T follicular helper cell (primary cell): ENCODE measurements around the gene ARL15.

Experiments
- DNase-seq: peaks from one replicate; pipeline ENCODE4 v3.0.0-alpha.2; 2020; ENCODE audit warnings: low read depth

Gene ARL15

DNA sequence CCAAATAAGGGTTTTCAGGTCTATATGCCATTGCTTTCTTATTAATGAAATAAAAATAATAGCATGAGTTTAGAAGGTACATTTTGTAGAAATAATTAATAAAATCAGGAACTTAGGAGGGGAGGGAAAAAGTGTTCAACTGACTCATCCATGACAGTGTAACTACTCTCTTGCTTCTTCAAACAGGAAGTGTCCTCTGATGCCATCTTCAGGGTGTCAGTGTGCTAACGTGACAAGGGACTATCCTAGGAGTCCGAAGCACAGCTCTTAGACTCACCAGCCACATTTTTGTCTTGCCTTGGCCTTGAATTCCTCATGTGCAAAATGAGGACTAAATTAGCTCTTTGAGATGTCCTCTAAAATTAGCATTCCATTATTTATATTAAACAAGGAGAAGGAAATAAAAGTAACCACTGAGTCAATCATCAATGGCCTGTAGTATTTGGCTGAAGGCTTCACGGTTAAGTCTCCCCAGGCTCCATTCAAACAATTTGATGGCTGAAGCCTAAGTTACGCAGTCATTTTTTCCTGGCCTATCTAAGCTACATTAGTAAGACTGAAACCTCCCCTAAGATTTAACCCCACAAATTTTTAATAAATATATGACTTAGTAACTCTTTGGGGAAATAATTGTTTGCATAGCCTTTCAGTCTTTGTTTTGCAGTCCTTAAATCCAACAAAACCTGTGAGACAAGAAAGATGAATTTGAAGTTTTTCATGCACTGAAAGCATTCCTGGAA, 151.1 kb downstream of the ARL15 start:
- no peak for DNase-seq

DNA sequence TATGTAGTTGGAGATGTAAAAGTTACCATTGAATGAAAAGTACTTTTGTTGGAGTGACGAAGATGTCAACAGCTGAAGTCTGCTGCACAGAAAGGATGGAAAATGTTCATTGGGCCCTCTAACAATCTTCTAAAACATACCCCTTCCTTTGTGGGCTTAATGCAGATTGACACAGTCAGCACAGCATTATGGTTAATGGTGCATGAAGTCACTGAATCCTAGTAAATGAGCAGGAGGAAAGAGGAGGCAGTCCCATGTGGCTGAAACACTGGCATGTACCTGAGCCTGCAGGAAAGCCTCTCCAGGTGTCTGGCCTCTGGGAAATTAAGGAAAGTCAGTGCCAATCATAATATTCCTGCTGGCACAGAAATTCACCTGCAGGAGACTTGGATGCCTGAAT, 153.8 kb downstream of the ARL15 start:
- no peak for DNase-seq

DNA sequence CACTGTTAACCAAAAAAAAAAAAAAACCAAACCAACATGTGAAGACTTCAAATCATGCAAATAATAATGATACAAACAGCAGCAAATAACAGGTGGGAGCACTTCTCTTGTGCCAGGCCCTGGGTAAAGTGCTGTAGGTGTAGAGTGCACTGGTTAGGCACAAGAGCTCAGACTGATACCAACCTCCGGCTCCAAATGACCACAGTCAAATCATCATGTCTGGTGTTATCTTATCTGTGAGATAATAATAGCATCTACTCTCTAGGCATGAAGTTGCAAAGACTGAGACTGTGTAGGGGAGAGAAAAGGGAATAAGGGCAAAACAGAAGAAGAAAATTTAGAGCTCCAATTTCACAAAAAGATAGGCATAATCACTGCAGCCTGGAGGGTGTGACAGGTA, 159.5 kb downstream of the ARL15 start:
- DNase-seq: no peak

DNA sequence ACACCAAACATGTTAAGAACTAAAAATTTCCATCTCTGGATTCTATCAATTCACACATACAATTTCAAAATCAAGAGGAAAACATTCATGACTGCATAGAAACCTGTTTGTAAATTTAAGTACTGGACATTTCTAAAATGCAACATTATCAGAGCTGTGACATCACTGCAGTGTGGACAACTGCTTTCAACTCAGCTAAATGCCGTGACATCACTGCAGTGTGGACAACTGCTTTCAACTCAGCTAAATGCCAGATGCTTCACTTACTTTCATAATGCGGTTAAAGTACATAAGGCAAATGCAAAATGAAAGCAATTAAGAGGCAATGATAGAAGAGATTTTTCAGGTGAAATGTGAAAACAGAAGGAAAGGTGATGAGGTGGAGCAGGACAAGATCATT, 161.5 kb downstream of the ARL15 start:
- DNase-seq: no peak

DNA sequence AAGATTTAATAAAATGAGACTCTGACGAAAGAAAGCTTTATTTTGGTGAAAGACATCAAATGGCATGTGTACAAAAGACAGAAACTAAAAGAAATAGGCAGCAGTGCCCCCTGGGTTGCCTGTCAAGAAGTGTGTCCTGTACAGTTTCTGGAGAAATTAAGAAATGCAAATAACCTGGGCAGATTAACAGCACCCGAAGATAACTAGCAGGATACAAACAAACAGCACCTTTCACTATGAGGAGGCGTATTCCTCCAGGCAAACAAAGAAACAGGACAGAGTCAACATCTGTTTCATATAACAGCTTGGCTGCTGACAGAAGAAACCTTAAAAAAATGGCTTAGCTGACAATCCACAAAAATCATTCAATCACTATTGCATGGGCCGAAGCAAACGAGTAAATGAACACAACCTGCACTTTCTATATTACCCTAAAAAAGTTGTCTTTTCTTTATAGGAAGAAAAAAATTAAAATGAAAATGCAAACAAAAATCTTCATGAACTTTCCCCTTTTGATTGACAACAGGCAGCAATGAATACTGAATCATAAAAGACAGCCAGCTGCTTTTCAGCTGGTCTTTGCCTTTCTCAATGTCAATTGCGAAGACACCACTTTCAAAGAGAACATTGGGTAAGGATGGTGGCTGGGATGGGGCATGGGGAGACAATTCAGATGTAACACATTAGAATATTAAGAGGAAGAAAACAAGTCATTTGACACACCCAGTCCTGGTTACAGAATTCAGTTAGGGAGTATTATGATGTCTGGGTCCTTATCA, 162.1 kb downstream of the ARL15 start:
- no peak for DNase-seq

DNA sequence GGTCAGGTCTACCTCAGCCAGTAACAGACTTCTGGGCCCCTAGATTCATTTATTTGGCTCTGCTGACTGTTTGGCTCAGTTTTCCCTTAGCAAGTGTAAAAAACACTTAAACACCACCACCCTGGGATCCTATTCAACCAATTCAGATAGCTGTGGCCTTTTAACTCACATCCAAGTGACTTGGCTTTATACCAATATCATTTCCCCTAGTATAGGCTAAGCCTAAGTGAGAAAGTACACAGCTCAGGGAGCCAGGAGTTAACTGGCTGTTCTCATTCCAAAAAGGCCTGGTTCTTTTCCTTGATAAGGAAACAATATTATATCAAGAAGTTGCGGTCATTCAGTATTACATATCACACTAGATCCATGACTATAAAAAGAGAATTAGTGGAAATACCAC, 163.5 kb downstream of the ARL15 start:
- no peak for DNase-seq

DNA sequence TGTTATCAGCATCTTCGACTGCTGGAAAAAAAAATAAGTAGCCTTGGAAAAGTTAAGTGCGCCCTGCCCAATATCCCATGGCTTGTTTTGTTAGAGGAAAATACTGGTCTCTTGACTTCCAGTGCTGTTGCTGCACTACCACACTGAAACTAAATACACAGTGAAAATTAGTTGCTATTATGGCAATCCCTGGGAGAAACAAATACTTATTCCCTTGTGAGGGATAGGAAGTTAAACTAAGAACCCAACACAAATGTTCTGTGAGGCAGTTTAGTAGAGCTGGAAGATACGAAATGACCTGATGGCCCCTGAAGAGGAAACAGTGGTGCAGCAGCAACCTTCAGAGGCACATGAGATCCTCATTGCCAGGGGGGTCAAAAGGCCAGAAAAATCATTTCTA, 164.0 kb downstream of the ARL15 start:
- DNase-seq: no peak

DNA sequence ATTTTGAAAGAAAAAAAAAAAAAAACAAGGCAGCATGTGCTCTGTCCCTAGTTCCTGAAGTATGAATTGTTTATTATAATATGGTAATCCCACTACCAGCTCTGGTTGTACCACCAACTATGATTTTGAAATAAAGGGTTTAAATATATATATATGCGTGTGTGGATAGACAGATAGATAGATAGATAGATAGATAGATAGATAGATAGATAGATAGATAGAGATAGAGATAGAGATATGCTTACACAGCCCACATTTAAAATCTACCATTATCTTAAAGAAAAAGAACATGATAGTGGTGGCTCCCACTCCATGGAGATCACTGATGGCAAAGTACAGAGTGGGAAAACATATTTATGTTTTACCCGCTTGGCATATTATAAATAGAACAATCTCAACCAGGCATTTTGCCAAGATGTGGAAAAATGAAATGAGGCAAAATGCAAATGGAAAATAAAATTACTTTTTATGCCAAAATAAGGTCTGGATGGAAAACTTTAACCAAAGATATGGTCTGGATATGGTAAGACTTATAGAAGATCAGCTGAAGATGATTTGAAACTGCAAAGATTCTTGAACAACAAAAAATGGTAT, 170.0 kb downstream of the ARL15 start:
- DNase-seq: no peak

DNA sequence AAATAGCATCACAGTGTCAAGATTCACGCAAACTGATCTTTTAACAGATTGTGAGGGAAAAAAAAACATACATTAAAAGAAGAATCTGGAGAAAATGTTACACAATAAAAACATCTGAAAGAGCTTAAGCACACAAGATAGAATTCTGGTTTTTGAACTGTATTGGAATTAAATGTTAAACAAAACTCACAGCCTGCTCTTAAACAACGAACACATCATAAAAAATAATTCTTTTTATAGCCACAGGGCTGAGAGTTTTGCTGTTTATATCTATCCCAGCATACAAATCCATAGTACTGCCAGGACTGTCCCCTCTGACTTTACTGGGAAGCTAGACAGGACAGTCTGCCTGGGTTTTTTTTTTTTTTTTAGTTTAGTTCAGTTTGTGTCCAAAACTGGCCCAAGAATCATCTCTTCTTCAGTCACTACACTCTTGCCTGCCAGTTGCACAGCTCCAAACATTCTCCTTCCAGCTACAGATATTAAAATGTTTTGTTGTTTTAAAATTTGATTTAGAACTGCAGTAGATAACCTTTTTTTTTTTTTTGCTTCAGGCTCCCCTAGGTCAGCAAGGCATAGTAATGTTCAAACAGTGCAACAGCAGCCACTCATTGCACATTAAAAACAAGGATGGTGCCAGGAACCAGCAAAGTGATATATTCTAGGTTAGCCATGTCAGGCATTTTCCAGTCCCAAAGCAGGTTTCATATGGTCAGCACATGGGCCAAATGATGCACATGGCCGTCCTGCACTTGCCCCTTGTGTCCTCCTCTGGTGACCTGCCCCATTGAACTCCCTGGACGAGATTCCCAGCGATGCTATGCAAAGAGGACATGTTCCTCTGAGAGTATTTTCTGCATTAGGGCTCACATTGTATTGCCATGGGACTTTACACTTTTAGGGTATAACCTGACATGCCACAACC, 173.6 kb downstream of the ARL15 start:
- DNase-seq: no peak

DNA sequence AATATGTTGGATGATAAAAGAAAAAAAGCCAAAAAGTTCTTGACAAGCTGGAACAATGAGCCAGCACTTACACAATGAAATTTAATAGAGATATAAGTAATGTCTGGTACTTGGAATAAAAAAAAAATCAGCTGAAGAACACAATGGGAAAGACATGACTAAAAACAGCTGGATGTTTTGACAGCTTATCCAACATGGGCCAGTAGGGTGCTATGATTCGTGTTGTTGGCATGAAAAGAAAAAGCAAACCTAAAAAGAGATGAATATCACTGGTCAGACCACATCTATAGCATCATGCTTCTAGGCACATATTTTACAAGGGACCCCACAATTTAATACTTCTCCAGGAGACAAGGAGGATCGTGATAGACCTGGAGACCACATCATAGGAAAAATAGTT, 175.3 kb downstream of the ARL15 start:
- DNase-seq: no peak

DNA sequence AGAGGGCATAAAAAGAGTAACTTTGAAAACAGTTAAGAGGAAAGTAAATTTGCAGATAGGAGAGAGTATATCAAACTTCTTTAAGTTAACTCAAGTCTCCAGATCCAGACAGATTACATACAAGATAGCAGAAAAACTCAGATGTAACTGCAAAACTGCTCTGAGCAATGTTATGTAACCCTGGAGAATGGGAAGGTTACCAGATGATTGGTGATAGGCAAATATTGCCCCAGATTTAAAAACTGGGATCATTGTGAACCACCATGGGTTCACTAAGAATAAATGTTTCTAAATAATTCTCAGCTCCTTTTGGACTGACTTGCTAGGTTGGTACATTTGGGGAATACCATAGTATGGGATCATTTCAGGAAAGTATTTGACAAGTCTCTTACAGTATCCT, 176.5 kb downstream of the ARL15 start:
- DNase-seq: no peak

DNA sequence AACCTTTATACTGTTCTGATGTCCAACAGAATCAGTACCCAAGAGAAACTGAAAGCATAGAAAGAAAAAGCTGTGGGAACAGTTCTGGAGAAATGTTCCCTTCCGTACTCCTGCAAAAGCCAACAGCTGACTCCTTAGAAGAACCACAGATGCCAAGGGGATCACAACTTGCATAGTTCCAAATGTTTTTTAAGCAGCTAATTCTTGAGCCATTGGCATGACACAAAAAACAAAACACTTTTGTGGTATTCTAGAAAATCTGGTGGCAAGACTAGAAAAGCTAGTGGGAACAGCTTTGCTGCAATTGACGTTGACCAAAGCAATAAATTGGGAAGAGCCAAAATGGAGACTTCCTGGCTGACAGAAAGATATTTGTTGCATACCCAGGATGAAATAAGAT, 189.9 kb downstream of the ARL15 start:
- DNase-seq: no peak

DNA sequence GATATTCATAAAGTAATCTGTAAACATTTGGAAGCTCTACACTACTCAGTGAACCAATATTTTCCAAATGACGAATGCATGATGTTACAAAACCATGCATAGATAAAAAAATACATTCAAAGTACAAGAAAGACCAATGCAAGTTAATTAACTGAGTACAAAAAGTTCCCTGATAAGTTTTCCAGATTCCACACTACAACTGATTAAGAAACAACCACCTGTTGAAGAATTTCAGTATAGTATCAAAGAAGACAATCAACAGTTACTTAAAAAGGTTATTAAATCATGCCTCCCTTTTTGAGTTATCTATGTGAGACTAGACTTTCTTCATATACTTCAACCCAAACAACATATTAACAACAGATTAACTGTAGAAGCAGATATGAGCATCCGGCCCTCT, 192.4 kb downstream of the ARL15 start:
- DNase-seq: no peak

DNA sequence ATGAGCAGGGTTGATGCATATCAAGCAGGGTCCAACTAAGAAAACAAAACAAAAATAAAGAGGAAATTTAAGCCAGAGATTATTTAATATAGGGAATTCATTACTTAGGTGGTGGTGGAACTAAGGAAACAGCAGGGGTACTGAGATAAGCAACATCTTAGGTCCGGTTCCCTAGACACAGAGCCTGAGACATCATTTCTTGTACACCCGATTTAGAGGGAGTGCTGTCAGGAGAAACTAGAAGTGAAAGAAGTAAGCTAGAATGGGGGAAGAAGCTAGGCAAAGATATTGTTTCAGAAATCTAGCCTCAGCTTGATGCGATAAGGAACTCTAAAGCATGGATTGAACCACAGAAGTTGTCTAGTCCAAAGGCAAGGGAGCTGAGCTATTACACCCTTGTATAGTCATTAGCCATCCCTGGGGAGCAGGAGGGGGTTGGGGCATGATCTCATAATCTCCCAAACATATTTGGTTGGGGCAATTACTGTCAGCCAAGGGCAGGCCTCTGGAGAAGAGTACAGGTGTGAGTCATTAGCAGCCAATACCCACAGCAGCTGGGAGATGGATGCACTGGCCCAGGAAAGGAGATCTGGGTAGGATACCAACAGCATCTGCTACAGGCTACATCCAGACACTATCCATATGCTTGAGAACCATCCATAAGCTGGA, 194.5 kb downstream of the ARL15 start:
- no peak for DNase-seq

DNA sequence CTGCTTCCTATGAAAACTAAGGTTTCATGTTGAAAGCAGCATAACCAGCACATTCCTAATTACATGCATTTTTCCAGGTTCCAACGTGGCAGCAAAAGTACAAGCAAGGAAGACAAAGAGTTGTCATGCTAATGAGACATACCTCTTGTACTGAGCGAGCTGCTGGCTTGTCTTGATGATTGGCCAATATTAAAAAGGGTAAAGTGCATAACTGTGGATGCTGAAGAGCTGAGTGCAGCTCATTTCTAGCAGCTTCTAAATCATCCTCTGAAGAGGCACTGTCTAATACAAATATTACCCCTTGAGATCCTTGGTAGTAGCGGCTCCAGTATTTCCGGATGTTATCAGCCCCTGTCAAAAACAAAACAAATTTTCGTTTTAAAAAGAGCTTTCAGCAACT, 197.3 kb downstream of the ARL15 start:
- DNase-seq: no peak

DNA sequence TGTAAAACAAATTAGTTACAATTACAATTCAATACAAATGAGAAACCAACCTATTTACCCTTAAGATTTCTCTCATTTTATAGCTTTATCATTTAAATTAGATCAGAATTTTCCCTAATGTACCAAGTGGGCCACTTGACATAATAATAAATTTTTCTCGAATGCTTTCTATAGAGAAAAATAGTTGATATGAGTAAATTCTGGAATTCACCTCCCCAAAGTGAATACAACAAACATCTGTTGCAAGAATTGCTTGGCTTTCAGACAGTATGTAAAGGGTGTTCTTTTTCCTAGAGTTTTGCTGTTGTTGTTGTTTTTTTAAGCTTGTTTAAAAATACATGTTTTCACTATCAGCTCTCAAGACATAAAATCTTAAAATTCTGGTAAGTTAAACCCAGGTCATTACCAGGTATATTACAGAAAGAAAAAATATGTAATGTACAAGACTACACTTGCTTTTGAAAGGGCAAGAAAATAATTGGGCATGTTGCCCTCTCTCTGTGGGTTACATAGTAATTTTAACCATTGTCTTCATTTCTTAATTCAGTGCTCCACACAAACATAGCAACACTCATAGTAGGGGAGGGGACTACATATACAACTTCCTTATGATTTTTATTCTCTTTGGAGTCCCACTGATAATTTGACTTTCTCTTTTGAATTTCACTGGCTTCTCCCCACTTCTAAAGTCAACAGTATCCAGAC, 200.6 kb downstream of the ARL15 start:
- no peak for DNase-seq

DNA sequence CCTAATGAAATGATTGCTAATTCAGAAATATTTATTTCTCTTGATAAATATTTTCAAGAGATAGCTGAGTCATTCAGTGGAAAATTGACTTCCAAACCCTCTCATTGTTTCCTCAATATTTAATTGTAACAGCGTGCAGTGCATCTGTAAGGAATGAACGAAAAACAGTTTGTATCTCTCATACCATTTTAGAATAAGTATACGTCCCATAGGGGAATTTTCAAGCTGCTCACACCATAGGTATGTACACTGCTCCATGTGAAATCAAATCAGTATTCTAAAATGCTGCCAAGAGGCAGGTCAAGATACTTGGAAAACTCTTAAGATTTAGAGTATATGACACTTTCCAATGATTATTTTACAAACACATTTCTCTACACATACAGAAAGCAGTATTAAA, 202.2 kb downstream of the ARL15 start:
- no peak for DNase-seq

DNA sequence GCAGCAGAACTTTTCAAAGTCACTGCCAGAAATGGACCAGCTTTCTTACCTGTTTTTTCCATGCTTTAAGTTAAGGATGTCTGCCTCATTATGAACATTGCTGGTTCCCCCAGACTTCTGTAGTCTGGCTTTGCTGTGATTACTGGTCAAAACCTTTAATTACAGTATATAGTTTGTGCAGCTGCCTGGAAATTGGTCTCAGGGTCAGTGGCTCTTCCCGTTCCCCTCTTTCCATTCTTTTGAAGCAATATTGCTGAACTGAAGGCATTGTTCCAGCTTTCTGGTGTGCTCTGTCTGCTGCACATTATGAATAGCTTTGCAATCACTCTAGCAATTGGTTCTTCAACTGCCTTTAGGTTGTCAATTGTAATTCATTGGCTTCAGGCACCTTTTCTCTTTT, 206.5 kb downstream of the ARL15 start:
- DNase-seq: no peak

DNA sequence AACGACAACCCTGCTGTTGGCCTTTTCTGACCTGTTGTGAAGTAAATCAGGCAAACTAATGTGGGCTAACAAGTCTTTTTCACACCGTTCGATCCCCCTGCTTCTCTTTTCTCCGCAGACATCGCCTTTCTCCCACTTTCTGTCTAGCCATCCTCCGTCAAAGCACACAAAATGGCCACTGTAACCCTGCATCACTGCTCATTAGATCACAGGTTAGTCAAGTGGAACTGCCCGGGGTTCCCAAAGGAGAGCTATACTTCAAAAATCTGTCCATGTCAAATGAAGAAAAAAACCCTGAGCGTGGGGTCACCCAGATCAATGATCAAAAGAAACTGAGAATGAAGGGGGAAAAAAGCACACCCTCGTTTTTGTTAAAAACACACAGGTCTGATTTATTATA, 212.1 kb downstream of the ARL15 start:
- no peak for DNase-seq

DNA sequence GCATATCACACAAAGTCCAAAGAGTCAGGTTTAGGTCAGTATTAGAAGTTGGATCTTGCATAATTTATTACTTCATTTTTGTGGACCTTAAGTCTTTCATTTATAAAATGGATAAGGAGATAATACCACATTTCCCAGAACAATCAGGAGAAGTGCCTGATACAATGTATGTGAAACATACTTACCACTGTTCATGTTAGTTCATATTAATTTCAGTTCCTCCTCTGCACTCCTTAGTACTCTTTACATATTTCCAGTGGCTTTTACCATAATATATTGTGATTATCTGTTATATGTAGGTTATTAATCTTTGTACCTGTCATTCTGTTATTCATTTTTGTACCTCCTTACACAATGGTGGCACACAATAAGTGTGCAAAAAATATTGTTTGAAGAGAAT, 214.4 kb downstream of the ARL15 start:
- no peak for DNase-seq

DNA sequence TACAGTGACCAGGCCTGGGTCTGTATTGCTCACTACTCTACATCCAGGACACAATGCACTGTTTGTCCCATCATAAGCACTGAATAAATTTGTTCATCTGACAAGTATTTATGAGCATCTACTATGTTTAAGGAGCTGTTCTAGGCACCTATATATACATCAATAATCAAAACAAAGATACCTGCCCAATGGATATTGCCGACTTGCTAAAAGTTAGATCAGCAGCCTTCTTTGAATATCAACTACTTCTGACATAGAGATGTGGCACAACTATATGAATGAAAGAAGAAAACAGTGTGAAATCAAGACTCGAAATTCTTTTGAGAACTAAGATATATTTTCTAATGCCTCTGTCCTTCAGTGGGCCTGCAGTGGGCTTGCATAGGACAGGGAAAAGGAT, 215.7 kb downstream of the ARL15 start:
- DNase-seq: no peak
